Fibroblast of villous mesenchyme (primary cell): ENCODE results near the gene CDH16. TPM values are rescaled to one million over a fixed set of nuclear protein-coding genes. Genes with fewer than 3 reads are reported as not detected.

ENCODE experiments used
- DNase-seq: peaks from one replicate; pipeline ENCODE4 v3.0.0-alpha.2; 2010; ENCODE audit warnings: low read depth
- H3K4me3 ChIP-seq: 2 replicates; pipeline ENCODE4 v1.5.1; 2011; ENCODE audit warnings: low read depth, mild to moderate bottlenecking, low read length
- CTCF ChIP-seq: IDR thresholded peaks from 2 replicates; pipeline ENCODE4 v1.5.1; 2012; ENCODE audit warnings: low read depth, mild to moderate bottlenecking, low read length; ENCODE audit not compliant: insufficient read depth
- total RNA-seq: library from RNA; depleted of rRNA; stranded (reverse); fragments of >200 nt; gene quantifications from 2 replicates; pipeline ENCODE4 v1.2.3, GENCODE V29; 2012

Gene CDH16
- total RNA-seq, 1 donor = not detected

- TF ChIP-seq CTCF = no peak
- peak within 1 kb of the TSS; percentile 78 for H3K4me3 ChIP-seq
- peak; percentile 87 for DNase-seq
Measured at GRCh38 chr16:66934138-66934838, 15.6 kb upstream of the CDH16 start, which contains the start of gene CIAO2B. TSS of gene CIAO2B (minus strand) at chr16:66934402. CDS start at chr16:66934364, 38 bp downstream.

- no peak for TF ChIP-seq CTCF
- peak overlapping the region; percentile 78 for H3K4me3 ChIP-seq
- DNase-seq = no peak
Measured at GRCh38 chr16:66933776-66934137, 15.1 kb upstream of the CDH16 start.

GRCh38 chr16:66932076-66932475 lies 13.4 kb upstream of the CDH16 start:
- H3K4me3 ChIP-seq = no peak overlapping the region
- TF ChIP-seq CTCF = no peak
- no peak for DNase-seq

- no peak overlapping the region for H3K4me3 ChIP-seq
- DNase-seq = no peak
- TF ChIP-seq CTCF = no peak
Measured at GRCh38 chr16:66931665-66932064, 13.0 kb upstream of the CDH16 start.

- no peak for TF ChIP-seq CTCF
- no peak overlapping the region for H3K4me3 ChIP-seq
- DNase-seq = peak; percentile 59
Measured at GRCh38 chr16:66930189-66930588, 11.5 kb upstream of the CDH16 start.

GRCh38 chr16:66928702-66929388 lies 10.2 kb upstream of the CDH16 start:
- no peak overlapping the region for H3K4me3 ChIP-seq
- TF ChIP-seq CTCF = peak; percentile 57
- DNase-seq = peak; percentile 57
